Activated naive CD8-positive, alpha-beta T cell treated with anti-CD3 and anti-CD28 coated beads, Interleukin-2, amount 50 U/mL, for 24 hours (primary cell): Measurements from ENCODE around the gene NGDN.
"Not testable (repeated sequence)": the region's sequence is repeated elsewhere in the genome, so short reads cannot be mapped to it uniquely, and the experiment has no call there.

Experiments used
- ATAC-seq: fragments of 150-1000 bp; cut with Tn5 transposase; one replicate; pipeline ENCODE4 v1.10.0; 2021
- DNase-seq: peaks from one replicate; pipeline ENCODE4 v3.0.0; 2021
- H3K27ac Mint-ChIP-seq: one replicate; pipeline ENCODE4 v1.8.0; 2021; ENCODE audit warnings: mild to moderate bottlenecking, mixed read lengths
- H3K27me3 Mint-ChIP-seq: one replicate; pipeline ENCODE4 v1.8.0; 2021; ENCODE audit warnings: mixed read lengths
- H3K36me3 Mint-ChIP-seq: one replicate; pipeline ENCODE4 v1.8.0; 2021; ENCODE audit warnings: low read depth, mixed read lengths
- H3K4me1 Mint-ChIP-seq: one replicate; pipeline ENCODE4 v1.8.0; 2021; ENCODE audit warnings: mixed read lengths
- H3K4me3 Mint-ChIP-seq: one replicate; pipeline ENCODE4 v1.8.0; 2021; ENCODE audit warnings: mild to moderate bottlenecking, moderate library complexity, mixed read lengths
- H3K9me3 Mint-ChIP-seq: one replicate; pipeline ENCODE4 v1.8.0; 2021; ENCODE audit warnings: mixed read lengths

Gene NGDN

GRCh38 chr14:23469127-23469905 is at the start of gene NGDN:
NGDN (plus strand) TSS chr14:23469703; CDS start chr14:23469716, 13 bp downstream.
- Mint-ChIP-seq H3K9me3 (no peaks in the 10 kb centered on the region), H3K27ac (no peak within 1 kb of the TSS), H3K4me3 (no peak within 1 kb of the TSS), H3K36me3 (peaks cover 28% of the 10 kb centered on the region), H3K27me3 (no peaks in the 10 kb centered on the region), H3K4me1 (no peaks in the 10 kb centered on the region)
- peak; percentile 96 for ATAC-seq
- peak; percentile 88 for DNase-seq

DNA sequence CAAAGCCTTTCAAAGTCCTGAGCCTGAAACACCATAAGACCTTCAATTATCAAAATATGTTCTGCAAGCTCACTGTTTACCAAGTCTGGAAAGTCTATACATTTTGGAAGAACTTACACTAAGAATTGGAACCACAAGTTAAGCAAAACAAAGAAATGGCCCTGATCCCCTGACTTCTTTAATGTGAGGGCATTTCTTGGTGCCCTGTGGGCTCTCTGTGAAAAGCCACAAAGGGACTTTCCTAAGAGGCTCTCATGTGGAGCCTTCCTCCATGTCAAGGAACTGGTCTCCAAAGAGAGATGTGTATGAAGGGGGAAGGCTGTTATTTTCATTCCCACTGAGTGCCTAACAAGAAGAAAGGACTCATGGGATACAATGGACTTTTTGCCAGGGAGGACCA is 47.9 kb upstream of the NGDN start:
- H3K9me3 Mint-ChIP-seq = no peaks in the 10 kb centered on the region
- no peak overlapping the region for H3K27ac Mint-ChIP-seq
- no peaks in the 10 kb centered on the region for H3K36me3 Mint-ChIP-seq
- peaks cover 3% of the 10 kb centered on the region for H3K27me3 Mint-ChIP-seq
- H3K4me1 Mint-ChIP-seq = peaks cover 5% of the 10 kb centered on the region
- ATAC-seq = peak; percentile 75
- DNase-seq = peak; percentile 8
- H3K4me3 Mint-ChIP-seq = no peak overlapping the region

- no peak overlapping the region for H3K4me3 Mint-ChIP-seq
- DNase-seq = no peak
- ATAC-seq = no peak
- no peak overlapping the region for H3K27ac Mint-ChIP-seq
- H3K9me3 Mint-ChIP-seq = no peaks in the 10 kb centered on the region
- peaks cover 5% of the 10 kb centered on the region for H3K4me1 Mint-ChIP-seq
- H3K36me3 Mint-ChIP-seq = no peaks in the 10 kb centered on the region
- peaks cover 3% of the 10 kb centered on the region for H3K27me3 Mint-ChIP-seq
Observed at GRCh38 chr14:23423657-23424056, 45.8 kb upstream of the NGDN start.

DNA sequence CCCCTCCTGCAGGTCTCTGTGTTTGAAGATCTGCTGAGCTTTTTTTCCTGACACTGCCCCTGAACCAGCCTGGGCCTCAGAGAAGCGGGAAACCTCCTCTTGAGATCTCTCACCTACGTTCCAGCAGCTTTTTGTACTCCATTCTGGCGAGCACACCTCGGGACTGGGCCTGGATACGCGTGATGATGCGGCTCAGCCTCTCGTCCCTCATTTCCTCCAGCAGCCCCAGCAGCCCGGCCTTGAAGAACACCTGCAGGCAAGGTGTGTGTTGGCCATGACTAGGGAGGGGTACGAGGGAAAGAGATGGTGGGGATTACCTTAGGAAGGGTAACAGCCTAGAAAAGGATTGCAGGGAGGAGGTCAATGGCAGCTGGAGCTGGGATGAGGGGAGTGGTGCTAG is 44.3 kb upstream of the NGDN start:
- H3K27me3 Mint-ChIP-seq = peaks cover 3% of the 10 kb centered on the region
- no peaks in the 10 kb centered on the region for H3K9me3 Mint-ChIP-seq
- no peak for DNase-seq
- no peaks in the 10 kb centered on the region for H3K36me3 Mint-ChIP-seq
- H3K27ac Mint-ChIP-seq = no peak overlapping the region
- H3K4me3 Mint-ChIP-seq = no peak overlapping the region
- peaks cover 5% of the 10 kb centered on the region for H3K4me1 Mint-ChIP-seq
- ATAC-seq = no peak

- H3K9me3 Mint-ChIP-seq, DNase-seq, H3K36me3 Mint-ChIP-seq, H3K4me1 Mint-ChIP-seq, H3K4me3 Mint-ChIP-seq, H3K27ac Mint-ChIP-seq, H3K27me3 Mint-ChIP-seq, ATAC-seq: not testable (repeated sequence)
Observed at GRCh38 chr14:23425798-23426197, 43.7 kb upstream of the NGDN start.

- Mint-ChIP-seq H3K4me3 (no peak overlapping the region), H3K36me3 (no peaks in the 10 kb centered on the region), H3K4me1 (no peaks in the 10 kb centered on the region), H3K9me3 (no peaks in the 10 kb centered on the region), H3K27me3 (peaks cover 3% of the 10 kb centered on the region), H3K27ac (no peak overlapping the region)
- no peak for DNase-seq
- no peak for ATAC-seq
Observed at GRCh38 chr14:23428686-23429495, 40.6 kb upstream of the NGDN start.

- H3K4me1 Mint-ChIP-seq = no peaks in the 10 kb centered on the region
- H3K4me3 Mint-ChIP-seq = no peak overlapping the region
- ATAC-seq = no peak
Observed at GRCh38 chr14:23430016-23430722, 39.3 kb upstream of the NGDN start.

DNA sequence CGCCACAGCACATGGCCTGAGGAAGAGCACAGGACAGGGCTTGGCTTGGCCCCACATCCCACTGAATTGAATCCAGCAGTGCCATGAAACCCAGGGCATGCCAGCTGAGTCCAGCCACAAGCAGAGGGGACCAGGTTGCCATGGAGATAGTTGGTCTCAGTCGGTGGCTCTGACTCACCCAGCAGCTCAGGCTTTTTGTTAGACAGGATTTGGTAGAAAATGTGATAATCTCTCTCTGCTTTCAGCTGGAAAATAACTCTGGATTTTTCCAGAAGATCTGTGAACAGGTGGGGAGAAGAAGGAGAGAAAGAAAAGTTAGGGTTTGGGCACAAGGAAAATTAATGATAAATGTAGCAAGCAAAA is 38.8 kb upstream of the NGDN start:
- no peak for DNase-seq
- no peaks in the 10 kb centered on the region for H3K4me1 Mint-ChIP-seq
- H3K27ac Mint-ChIP-seq = no peak overlapping the region
- H3K4me3 Mint-ChIP-seq = no peak overlapping the region
- no peaks in the 10 kb centered on the region for H3K9me3 Mint-ChIP-seq
- ATAC-seq = no peak
- H3K27me3 Mint-ChIP-seq = no peaks in the 10 kb centered on the region
- H3K36me3 Mint-ChIP-seq = no peaks in the 10 kb centered on the region

More at GRCh38 chr14:23430016-23430722, 39.3 kb upstream of the NGDN start:
- Mint-ChIP-seq H3K36me3 (no peaks in the 10 kb centered on the region), H3K27me3 (no peaks in the 10 kb centered on the region), H3K27ac (no peak overlapping the region), H3K9me3 (no peaks in the 10 kb centered on the region)
- DNase-seq = no peak

GRCh38 chr14:23431486-23431885 is 38.0 kb upstream of the NGDN start:
- Mint-ChIP-seq H3K27me3 (no peaks in the 10 kb centered on the region), H3K27ac (no peak overlapping the region)
- no peak for ATAC-seq

DNA sequence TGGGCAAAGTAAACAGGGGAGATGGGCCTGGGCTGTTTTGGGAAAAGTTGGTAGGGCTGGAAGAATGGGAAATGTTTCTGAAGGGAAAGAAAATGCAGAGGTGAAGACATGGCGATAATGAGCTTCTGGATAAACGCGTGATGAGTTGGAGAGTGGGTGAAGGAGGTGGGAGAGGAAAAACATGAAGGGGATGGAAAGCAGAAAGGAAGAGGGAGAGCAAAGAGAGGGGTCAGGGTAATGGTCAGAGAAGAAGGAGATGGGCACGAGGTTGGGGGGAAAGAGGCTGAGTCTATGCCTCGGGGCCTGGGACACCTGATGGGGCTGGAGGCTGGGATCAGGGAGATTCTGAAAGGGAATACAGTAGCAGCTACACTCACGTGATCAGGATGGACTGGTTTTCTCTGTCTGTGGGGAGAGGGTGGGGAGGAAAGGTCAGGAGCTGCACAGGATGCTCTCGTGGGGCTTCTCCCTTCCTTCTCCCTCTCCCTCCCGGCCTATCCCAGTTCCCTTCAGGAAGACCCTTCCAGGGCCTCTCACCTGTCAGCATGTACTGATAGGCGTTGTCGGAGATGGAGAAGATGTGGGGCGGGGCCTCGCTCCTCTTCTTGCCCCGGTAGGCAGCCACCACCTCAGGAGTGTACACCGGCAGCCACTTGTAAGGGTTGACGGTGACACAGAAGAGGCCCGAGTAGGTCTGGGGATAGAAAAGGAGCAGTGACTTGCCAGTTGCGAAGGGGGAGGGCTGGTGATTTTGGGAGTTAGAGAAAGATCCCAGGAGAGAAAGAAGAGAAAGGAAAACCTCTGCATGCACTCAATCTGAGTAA is 37.2 kb upstream of the NGDN start:
- Mint-ChIP-seq H3K4me1 (no peaks in the 10 kb centered on the region), H3K36me3 (no peaks in the 10 kb centered on the region), H3K9me3 (no peaks in the 10 kb centered on the region), H3K27ac (no peak overlapping the region), H3K4me3 (no peak overlapping the region), H3K27me3 (no peaks in the 10 kb centered on the region)
- no peak for ATAC-seq
- no peak for DNase-seq

More at GRCh38 chr14:23431486-23431885, 38.0 kb upstream of the NGDN start:
- DNase-seq = no peak
- H3K36me3 Mint-ChIP-seq = no peaks in the 10 kb centered on the region
- H3K9me3 Mint-ChIP-seq = no peaks in the 10 kb centered on the region
- H3K4me3 Mint-ChIP-seq = no peak overlapping the region
- H3K4me1 Mint-ChIP-seq = no peaks in the 10 kb centered on the region

DNA sequence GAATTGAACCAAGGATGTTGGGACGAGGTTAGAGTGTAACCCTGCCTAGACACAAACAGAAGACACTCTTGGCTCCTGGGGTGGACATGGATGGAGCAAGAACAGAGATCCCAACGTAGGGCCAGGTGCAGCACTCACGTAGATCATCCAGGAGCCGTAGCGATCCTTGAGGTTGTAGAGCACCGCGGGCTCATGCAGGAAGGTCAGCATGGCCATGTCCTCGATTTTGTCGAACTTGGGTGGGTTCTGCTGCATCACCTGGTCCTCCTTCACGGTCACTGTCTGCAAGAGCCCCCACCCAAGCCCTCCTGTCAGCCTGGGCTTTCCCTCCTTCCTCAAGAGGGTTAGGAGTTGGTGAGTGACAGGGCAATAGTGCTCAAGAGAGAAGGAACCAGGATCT is 36.6 kb upstream of the NGDN start:
- Mint-ChIP-seq H3K27me3 (no peaks in the 10 kb centered on the region), H3K27ac (no peak overlapping the region), H3K36me3 (no peaks in the 10 kb centered on the region), H3K9me3 (no peaks in the 10 kb centered on the region), H3K4me3 (no peak overlapping the region), H3K4me1 (no peaks in the 10 kb centered on the region)
- DNase-seq (no peak), ATAC-seq (no peak)

DNA sequence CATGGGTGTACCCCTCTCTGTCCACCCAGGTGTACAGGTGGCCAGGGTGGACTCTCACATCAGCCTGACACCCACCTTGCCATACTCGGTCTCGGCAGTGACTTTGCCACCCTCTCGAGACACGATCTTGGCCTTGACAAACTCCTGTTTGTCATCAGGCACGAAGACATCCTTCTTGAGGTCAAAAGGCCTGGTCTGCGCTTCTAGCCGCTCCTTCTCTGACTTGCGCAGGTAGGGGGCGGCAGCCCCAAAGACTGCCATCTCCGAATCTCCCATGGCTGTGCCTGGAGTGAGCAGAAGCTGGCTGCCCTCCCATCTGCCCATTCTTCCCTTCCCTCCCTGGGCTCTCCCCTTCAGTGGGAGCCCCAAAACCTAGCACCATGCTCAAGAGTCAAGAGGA is 36.0 kb upstream of the NGDN start:
- no peak overlapping the region for H3K27ac Mint-ChIP-seq
- no peaks in the 10 kb centered on the region for H3K9me3 Mint-ChIP-seq
- H3K27me3 Mint-ChIP-seq = no peaks in the 10 kb centered on the region
- H3K36me3 Mint-ChIP-seq = no peaks in the 10 kb centered on the region
- no peaks in the 10 kb centered on the region for H3K4me1 Mint-ChIP-seq
- ATAC-seq (no peak), DNase-seq (no peak)
- no peak overlapping the region for H3K4me3 Mint-ChIP-seq

GRCh38 chr14:23434488-23435222 is 34.8 kb upstream of the NGDN start:
- no peaks in the 10 kb centered on the region for H3K4me1 Mint-ChIP-seq
- ATAC-seq (no peak), DNase-seq (no peak)
- H3K4me3 Mint-ChIP-seq = no peak overlapping the region
- no peaks in the 10 kb centered on the region for H3K36me3 Mint-ChIP-seq
- H3K27ac Mint-ChIP-seq = no peak overlapping the region
- H3K27me3 Mint-ChIP-seq = no peaks in the 10 kb centered on the region
- no peaks in the 10 kb centered on the region for H3K9me3 Mint-ChIP-seq
